Suprapubic skin (tissue), 4 donors: ENCODE measurements around the gene CD209. TPM values are rescaled to one million over a fixed set of nuclear protein-coding genes. Genes with fewer than 3 reads are reported as not detected.

ENCODE experiments used
- DNase-seq, 2 donors: peaks; one replicate each; pipeline ENCODE4 v3.0.0-alpha.2; 2019; ENCODE audit warnings: low spot score in 2 of 2
- H3K27ac ChIP-seq: fragments of 200-600 bp; sonication (generic); one replicate; pipeline ENCODE4 v1.5.1; 2019
- H3K27me3 ChIP-seq: fragments of 200-600 bp; sonication (generic); one replicate; pipeline ENCODE4 v1.5.1; 2019
- H3K36me3 ChIP-seq: fragments of 200-600 bp; sonication (generic); one replicate; pipeline ENCODE4 v1.5.1; 2019
- H3K4me1 ChIP-seq: fragments of 200-600 bp; sonication (generic); one replicate; pipeline ENCODE4 v1.5.1; 2019
- H3K4me3 ChIP-seq: fragments of 200-600 bp; sonication (generic); one replicate; pipeline ENCODE4 v1.5.1; 2019; ENCODE audit warnings: mild to moderate bottlenecking
- H3K9me3 ChIP-seq: fragments of 200-600 bp; sonication (generic); one replicate; pipeline ENCODE4 v1.5.1; 2019
- EP300 ChIP-seq: sonication (generic); formaldehyde crosslinking; IDR thresholded peaks from one replicate; pipeline ENCODE4 v1.6.1; 2017; ENCODE audit warnings: antibody characterized with exemption
- POLR2A ChIP-seq, 2 donors: fragments of 450-650 bp; IDR thresholded peaks; one replicate each; pipeline ENCODE4 v1.6.1; 2017; ENCODE audit warnings: antibody characterized with exemption in 2 of 2, mild to moderate bottlenecking in 2 of 2, moderate library complexity in 2 of 2
- POLR2AphosphoS5 ChIP-seq, 3 donors: sonication (generic); formaldehyde crosslinking; IDR thresholded peaks; one replicate each; pipeline ENCODE4 v1.6.1; 2017; ENCODE audit warnings: antibody characterized with exemption in 3 of 3
- WGBS: methylation state at CpG from one replicate; pipeline ENCODE4 v1.1.5; 2018; 5-methylcytosine and 5-hydroxymethylcytosine counted together
- total RNA-seq, 4 donors: library from RNA; depleted of rRNA; stranded (reverse); fragments of >200 nt; gene quantifications; one replicate each; pipeline ENCODE4 v1.1.0, GENCODE V29; 2016
- TF ChIP-seq, protein P1 (sequence below), 2 donors: fragments of 200-600 bp in 1 of 2; fragments of 450-650 bp in 1 of 2; sonication (generic) in 1 of 2; IDR thresholded peaks; one replicate each; pipeline ENCODE4 v1.5.1; 2016 to 2019; ENCODE audit warnings: antibody characterized with exemption in 2 of 2, mild to moderate bottlenecking in 1 of 2, moderate library complexity in 1 of 2

Gene CD209
- total RNA-seq, 4 donors from 2014 or later: 0.16 to 1.6 (median 0.50) TPM

GRCh38 chr19:7731615-7732014 lies 15.7 kb downstream of the CD209 start:
- peaks cover 62% of the 10 kb centered on the region for H3K27me3 ChIP-seq
- 53% methylated on average over 2 of the region's 5 CpGs for WGBS
- H3K36me3 ChIP-seq: no peaks in the 10 kb centered on the region

DNA sequence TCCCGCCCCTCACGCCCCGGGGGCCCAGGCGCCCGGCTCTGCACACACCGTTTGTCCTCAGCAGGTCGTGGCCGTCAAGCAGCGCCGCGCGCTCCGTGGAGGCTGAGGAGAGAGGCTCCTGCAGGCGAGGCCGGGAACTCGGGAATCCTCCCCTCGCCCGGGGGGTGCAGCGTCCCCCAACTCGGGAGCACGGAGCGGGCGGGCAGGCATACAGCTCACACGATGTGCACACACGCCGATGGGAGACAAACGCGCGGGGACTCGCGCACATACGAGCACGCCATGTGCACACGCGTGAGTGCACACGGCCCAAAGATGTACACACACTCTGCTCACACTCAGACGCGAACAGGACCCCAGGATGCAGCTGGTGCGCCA lies 16.1 kb downstream of the CD209 start:
- TF ChIP-seq EP300: no peak
- no peak for TF ChIP-seq POLR2A (IDR thresholded peaks at IDR 0.05)
- TF ChIP-seq POLR2AphosphoS5 (IDR thresholded peaks at IDR 0.05): no peak
- TF ChIP-seq, protein P1, sequence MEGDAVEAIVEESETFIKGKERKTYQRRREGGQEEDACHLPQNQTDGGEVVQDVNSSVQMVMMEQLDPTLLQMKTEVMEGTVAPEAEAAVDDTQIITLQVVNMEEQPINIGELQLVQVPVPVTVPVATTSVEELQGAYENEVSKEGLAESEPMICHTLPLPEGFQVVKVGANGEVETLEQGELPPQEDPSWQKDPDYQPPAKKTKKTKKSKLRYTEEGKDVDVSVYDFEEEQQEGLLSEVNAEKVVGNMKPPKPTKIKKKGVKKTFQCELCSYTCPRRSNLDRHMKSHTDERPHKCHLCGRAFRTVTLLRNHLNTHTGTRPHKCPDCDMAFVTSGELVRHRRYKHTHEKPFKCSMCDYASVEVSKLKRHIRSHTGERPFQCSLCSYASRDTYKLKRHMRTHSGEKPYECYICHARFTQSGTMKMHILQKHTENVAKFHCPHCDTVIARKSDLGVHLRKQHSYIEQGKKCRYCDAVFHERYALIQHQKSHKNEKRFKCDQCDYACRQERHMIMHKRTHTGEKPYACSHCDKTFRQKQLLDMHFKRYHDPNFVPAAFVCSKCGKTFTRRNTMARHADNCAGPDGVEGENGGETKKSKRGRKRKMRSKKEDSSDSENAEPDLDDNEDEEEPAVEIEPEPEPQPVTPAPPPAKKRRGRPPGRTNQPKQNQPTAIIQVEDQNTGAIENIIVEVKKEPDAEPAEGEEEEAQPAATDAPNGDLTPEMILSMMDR (IDR thresholded peaks at IDR 0.05): no peak
- no peak for DNase-seq
- peaks cover 15% of the 10 kb centered on the region for H3K4me1 ChIP-seq
- H3K9me3 ChIP-seq: no peaks in the 10 kb centered on the region
- WGBS: 80% methylated on average over 1 of the region's 39 CpGs
- H3K27me3 ChIP-seq: peaks cover 66% of the 10 kb centered on the region
- no peak overlapping the region for H3K4me3 ChIP-seq
- no peak overlapping the region for H3K27ac ChIP-seq
- no peaks in the 10 kb centered on the region for H3K36me3 ChIP-seq

More at GRCh38 chr19:7731615-7732014, 15.7 kb downstream of the CD209 start:
- TF ChIP-seq, protein P1 (IDR thresholded peaks at IDR 0.05): no peak
- TF ChIP-seq EP300: no peak
- TF ChIP-seq POLR2A (IDR thresholded peaks at IDR 0.05): no peak
- no peak for TF ChIP-seq POLR2AphosphoS5 (IDR thresholded peaks at IDR 0.05)
- H3K9me3 ChIP-seq: no peaks in the 10 kb centered on the region
- H3K4me1 ChIP-seq: peaks cover 15% of the 10 kb centered on the region
- no peak overlapping the region for H3K27ac ChIP-seq
- H3K4me3 ChIP-seq: no peak overlapping the region
- DNase-seq: no peak

- Histone ChIP-seq H3K4me1 (peaks cover 15% of the 10 kb centered on the region), H3K27me3 (peaks cover 66% of the 10 kb centered on the region), H3K27ac (no peak overlapping the region), H3K9me3 (no peaks in the 10 kb centered on the region), H3K36me3 (no peaks in the 10 kb centered on the region), H3K4me3 (no peak overlapping the region)
- WGBS: no CpG with 5 or more reads among the region's 78 CpGs
- no peak for TF ChIP-seq EP300
- no peak for TF ChIP-seq POLR2AphosphoS5 (IDR thresholded peaks at IDR 0.05)
- TF ChIP-seq, protein P1 (IDR thresholded peaks at IDR 0.05): no peak
- TF ChIP-seq POLR2A (IDR thresholded peaks at IDR 0.05): no peak
- no peak for DNase-seq
Observed at GRCh38 chr19:7730286-7731217, 16.8 kb downstream of the CD209 start.

GRCh38 chr19:7729831-7730285 lies 17.5 kb downstream of the CD209 start:
- peaks cover 65% of the 10 kb centered on the region for H3K27me3 ChIP-seq
- no peak overlapping the region for H3K4me3 ChIP-seq
- H3K36me3 ChIP-seq: no peaks in the 10 kb centered on the region
- H3K4me1 ChIP-seq: peaks cover 15% of the 10 kb centered on the region
- WGBS: 18% methylated on average over 4 of the region's 34 CpGs
- no peaks in the 10 kb centered on the region for H3K9me3 ChIP-seq
- no peak for DNase-seq
- TF ChIP-seq POLR2AphosphoS5 (IDR thresholded peaks at IDR 0.05): no peak
- no peak for TF ChIP-seq EP300
- TF ChIP-seq, protein P1 (IDR thresholded peaks at IDR 0.05): no peak
- no peak for TF ChIP-seq POLR2A (IDR thresholded peaks at IDR 0.05)
- H3K27ac ChIP-seq: no peak overlapping the region

DNA sequence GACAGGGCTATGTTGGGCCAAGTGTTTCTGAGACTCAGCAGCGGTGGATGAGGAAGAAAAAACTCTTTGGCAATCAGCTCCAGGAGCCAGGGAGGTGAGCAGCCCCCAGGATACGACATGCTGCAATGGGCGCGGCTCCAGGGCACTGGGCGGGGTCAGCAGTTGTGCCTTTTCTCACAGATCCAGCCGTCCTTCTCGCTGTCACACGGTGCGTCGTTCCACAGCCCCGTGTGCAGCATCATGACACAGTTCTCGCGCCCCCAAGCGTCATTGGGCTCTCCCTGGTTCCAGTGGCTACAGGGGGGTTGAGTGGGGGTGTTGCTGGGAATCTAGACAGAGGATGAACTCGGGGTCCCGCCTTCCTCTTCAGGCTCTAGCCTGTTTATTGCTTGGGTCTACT lies 18.1 kb downstream of the CD209 start:
- TF ChIP-seq, protein P1 (IDR thresholded peaks at IDR 0.05): no peak
- TF ChIP-seq POLR2A (IDR thresholded peaks at IDR 0.05) (no peak), POLR2AphosphoS5 (IDR thresholded peaks at IDR 0.05) (no peak), EP300 (no peak)
- no peaks in the 10 kb centered on the region for H3K36me3 ChIP-seq
- H3K4me3 ChIP-seq: no peak overlapping the region
- no peak overlapping the region for H3K27ac ChIP-seq
- WGBS: 9% methylated on average over 13 of the region's 16 CpGs
- peaks cover 61% of the 10 kb centered on the region for H3K27me3 ChIP-seq
- peaks cover 15% of the 10 kb centered on the region for H3K4me1 ChIP-seq
- no peaks in the 10 kb centered on the region for H3K9me3 ChIP-seq
- DNase-seq: no peak
